Spleen (tissue), 7 donors: ENCODE data around the gene TLR9.

ENCODE experiments used
- POLR2A ChIP-seq, 3 donors: fragments of 450-650 bp; IDR thresholded peaks; one replicate each; pipeline ENCODE4 v1.5.1; 2017; ENCODE audit warnings: antibody characterized with exemption in 3 of 3, mild to moderate bottlenecking in 1 of 3
- TF ChIP-seq, protein P1 (sequence below), 11 experiments: fragments of 200-600 bp in 7 of 11; fragments of 450-650 bp in 4 of 11; sonication (generic) in 4 of 11; IDR thresholded peaks in 8 of 11; conservative IDR thresholded peaks in 3 of 11; 1 replicate in 7 of 11; 2 replicates in 4 of 11; pipeline versions ENCODE4 v1.4.0 to v1.8.0; 2016 to 2021; ENCODE audit warnings: antibody characterized with exemption in 11 of 11, inconsistent platforms in 4 of 11, mild to moderate bottlenecking in 1 of 11
- donor health status: DM: no; HTN: no; CAD: no; lungs with moderate emphysema.
- donor health status: DM: no; HTN: no; CAD: no.
- donor health status: DM: no; HTN: no; CAD: no.

DNA sequence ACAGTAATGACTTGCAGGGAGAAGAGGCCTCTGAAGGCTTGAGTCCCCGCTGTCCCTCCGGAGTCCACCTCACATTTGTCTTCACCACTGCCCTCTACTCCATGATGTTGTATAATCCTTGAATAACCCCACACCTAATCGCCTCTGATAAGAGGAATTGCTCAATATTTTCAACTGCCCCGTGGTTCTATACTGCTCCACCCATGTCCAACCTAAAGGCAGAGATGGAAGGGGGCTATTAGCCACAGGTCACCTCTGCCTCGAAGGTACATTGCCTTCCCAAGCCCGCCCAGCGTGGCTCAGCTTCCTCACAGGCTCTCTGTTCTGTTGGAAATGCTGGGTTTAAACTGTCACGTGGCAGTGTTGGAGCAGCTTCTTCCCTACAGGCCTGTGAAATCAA lies 12.4 kb downstream of the TLR9 start:
- TF ChIP-seq, protein P1, sequence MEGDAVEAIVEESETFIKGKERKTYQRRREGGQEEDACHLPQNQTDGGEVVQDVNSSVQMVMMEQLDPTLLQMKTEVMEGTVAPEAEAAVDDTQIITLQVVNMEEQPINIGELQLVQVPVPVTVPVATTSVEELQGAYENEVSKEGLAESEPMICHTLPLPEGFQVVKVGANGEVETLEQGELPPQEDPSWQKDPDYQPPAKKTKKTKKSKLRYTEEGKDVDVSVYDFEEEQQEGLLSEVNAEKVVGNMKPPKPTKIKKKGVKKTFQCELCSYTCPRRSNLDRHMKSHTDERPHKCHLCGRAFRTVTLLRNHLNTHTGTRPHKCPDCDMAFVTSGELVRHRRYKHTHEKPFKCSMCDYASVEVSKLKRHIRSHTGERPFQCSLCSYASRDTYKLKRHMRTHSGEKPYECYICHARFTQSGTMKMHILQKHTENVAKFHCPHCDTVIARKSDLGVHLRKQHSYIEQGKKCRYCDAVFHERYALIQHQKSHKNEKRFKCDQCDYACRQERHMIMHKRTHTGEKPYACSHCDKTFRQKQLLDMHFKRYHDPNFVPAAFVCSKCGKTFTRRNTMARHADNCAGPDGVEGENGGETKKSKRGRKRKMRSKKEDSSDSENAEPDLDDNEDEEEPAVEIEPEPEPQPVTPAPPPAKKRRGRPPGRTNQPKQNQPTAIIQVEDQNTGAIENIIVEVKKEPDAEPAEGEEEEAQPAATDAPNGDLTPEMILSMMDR (IDR thresholded peaks at IDR 0.05 in 8 of 11, conservative IDR thresholded peaks at IDR 0.05 in 3 of 11): no peak
- TF ChIP-seq POLR2A (IDR thresholded peaks at IDR 0.05): no peak
